Measurements from ENCODE around the gene UGT3A1.
"Not testable (repeated sequence)": the region's sequence is repeated elsewhere in the genome, so short reads cannot be mapped to it uniquely, and the experiment has no call there.

UGT3A1 gene

DNA sequence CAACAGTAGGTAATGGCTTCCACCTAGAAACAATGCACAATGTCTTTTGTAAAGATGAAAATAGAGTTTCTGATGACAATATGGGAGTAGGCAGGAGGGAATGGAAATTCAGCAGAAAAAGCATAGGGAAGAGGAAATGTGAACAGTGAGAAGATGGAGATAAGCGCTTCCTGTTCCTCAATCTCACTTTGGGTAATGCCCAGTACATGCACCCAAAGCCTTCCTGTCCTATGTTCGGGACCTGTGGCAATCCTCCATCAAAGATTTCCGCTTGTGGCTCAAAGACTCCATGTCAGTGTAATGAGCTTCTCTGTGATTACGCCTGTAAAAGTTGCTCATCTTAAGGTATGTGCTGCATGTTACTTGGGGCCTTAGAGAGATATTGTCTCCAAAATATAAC lies 2.7 kb downstream of the UGT3A1 start:
- no peak for DNase-seq (ENCODE audit: low spot score)

- no peak for DNase-seq (ENCODE audit: low spot score)
These were observed 3.4 kb downstream of the UGT3A1 start for GRCh38 chr5:35987776-35988175.

GRCh38 chr5:35979715-35980114 lies 11.5 kb downstream of the UGT3A1 start:
- no peak for DNase-seq (ENCODE audit: low spot score)

DNA sequence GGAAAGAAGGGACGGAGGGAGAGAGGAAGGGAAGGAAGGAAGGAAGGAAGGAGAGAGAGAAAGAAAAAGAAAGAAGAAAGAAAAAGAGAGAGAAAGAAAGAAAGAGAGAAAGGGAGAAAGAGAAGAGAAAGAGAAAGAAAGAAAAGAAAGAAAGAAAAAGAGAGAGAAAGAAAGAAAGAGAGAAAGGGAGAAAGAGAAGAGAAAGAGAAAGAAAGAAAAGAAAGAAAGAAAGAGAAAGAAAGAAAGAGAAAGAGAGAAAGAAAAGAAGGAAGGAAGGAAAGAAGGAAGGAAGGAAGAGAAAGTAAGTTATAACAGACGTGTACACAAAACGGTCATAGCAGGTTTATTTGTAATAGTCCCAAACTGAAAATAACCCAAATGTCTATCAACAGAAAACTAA lies 14.3 kb downstream of the UGT3A1 start:
- DNase-seq (ENCODE audit: low spot score), result not testable (repeated sequence)

GRCh38 chr5:35974570-35974969 lies 16.6 kb downstream of the UGT3A1 start:
- no peak for DNase-seq (ENCODE audit: low spot score)

DNA sequence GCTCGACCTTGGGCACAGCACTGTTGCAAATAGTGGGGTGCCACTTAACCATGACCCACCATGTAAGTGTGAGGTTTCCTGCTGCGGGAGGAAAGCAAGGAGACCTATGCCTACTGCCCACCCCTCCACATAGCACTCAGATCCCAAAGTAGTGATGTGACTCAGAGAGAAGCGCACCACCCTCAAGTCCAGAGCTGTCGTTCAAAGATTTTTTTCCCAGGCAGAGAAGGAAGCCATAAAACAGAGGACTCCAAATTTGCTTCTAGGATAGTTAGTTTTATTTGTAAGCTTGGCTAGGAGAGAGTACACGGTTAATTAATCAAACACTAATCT lies 19.3 kb downstream of the UGT3A1 start:
- no peak for DNase-seq (ENCODE audit: low spot score)

- DNase-seq (ENCODE audit: low spot score), result no peak
These were observed 19.9 kb downstream of the UGT3A1 start for GRCh38 chr5:35971186-35971877.

DNA sequence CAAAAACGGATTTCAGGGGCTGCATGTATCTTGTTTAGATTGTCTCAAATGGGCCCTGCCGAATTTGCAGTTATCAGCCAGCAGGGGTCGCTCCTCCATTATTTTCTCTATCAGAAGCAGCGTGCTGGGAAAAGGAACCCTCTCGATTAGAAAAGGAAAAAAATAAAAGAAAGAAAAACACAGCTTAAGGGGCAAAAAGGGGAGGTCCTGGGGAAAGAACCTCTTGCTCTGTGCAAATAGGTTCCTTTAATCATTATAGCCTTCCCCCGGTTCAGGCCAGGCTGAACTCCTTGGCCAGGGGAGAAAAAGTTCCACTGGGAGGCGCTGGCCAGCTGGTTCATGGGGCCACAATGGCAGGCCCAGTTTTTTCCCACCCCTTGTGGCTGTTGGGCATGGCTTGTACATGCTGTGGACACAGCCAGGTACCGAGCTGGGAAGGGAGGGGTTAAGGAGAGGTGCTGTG lies 27.8 kb downstream of the UGT3A1 start:
- no peak for DNase-seq (ENCODE audit: low spot score)

DNA sequence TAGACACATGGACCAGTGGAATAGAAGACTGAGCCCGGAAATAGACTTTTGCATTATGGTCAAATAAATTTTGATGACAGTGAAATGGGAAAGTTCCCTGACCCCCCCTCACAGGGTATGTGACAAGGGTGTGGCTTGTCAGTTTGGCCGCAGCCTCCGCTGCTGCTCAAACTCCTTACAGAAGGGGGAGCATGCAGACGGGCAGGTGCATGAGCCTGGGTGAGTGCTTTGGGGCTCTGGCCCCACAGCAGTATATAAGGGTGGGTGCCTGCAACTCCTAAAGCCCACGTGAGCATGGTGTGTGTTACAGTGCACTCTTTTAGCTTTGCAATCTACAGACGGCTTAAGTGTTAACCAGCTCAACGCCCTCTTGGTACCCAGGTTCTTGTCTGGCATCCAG lies 30.9 kb downstream of the UGT3A1 start:
- DNase-seq (ENCODE audit: low spot score), result no peak

DNA sequence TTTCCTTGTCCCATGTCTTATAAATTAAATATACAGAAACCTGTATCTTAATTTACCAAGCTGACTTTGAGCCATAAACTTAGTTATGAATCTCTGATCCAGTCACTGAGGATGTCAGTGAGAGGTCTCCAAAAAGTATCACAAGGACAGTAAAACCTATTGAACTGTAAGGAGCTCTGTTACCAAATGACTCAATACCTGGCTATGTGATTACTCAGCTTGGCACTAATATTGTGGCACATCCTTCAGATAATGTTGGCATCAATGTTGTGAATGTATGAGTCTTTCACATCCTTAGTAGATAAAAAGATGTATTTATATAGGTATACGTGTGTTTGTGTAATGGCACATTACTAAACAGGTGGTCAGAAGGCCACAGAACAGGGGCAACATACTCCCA lies 34.8 kb downstream of the UGT3A1 start:
- no peak for DNase-seq (ENCODE audit: low spot score)

DNA sequence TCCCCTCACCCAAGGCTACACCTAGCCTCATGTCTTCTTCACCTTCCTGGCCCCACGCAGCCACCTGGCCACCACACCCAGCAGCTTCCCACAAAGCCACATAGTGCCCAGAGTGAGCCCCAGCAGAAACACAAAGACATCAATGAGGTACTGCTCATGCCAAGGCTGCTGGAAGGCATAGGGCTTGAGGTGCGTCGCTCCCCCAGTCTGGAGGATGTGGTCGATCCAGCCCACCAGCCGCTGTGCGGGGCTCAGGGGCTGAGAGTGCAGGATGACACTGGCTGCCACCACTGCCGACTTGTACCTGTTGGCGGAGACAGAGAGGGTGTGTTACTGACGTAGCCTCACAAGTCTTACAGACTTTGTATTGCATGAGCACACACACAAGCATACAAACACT lies 37.0 kb downstream of the UGT3A1 start:
- DNase-seq (ENCODE audit: low spot score), result no peak

DNA sequence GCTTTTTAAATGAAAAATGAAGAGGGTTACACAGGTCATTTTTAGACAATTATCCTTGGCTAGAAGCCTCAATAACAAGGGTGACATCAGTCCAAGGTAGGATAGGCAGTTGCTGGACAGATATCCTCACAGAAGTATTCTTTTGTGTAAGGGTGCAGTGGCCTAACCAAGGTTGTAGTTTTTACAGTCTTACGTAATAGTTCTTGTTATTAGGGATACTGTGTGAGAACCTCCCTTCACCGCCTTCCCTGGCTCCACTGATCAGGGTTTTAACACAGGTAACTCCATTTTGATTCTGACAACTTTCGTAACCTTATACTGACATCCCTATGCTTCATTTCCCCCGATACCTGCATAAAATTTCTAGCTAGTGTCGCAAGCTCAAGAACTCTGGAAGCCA lies 44.1 kb downstream of the UGT3A1 start:
- DNase-seq (ENCODE audit: low spot score), result no peak

GRCh38 chr5:35939639-35940038 lies 51.6 kb downstream of the UGT3A1 start:
- DNase-seq (ENCODE audit: low spot score), result no peak

DNA sequence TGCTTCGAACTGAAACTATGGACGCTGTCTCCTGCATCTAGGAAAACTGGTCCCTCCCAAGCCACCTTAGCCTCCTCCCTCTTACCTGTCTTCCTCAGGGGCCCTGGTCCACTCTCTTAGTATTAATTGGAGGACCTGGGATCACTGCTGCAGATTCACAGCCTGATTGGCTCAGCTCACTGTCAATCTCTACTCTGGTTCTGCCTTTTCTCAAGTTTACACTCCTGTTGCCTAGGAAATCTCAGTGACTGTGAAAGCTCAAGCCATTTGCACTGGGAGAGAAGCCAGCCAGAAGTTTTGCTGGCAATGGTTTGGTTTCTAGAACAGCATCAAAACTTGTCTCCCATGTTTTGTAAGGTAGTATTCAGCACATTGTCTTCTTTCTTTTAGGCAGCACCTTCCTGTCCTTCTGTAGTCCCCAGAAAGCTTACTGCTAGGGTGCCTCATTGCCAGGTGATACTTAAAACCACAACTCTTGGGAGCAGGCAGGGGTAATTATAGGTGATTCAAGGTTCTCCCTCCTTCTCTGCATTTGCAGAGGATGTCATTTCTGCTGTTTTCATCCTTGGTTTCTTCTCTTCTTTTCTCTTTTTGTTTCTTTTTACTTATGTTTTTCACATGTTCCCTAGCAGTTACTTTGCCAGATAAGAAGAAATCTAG lies 52.5 kb downstream of the UGT3A1 start, which contains the start of gene CAPSL:
TSS of gene CAPSL (minus strand) at position 55 of the 660 bp plus-strand sequence. CDS start 17,502 bp downstream, outside the sequence.
- DNase-seq (ENCODE audit: low spot score), result no peak

- peak; percentile 61 for DNase-seq (ENCODE audit: low spot score)
These were observed 64.7 kb downstream of the UGT3A1 start for GRCh38 chr5:35926389-35927051.

DNA sequence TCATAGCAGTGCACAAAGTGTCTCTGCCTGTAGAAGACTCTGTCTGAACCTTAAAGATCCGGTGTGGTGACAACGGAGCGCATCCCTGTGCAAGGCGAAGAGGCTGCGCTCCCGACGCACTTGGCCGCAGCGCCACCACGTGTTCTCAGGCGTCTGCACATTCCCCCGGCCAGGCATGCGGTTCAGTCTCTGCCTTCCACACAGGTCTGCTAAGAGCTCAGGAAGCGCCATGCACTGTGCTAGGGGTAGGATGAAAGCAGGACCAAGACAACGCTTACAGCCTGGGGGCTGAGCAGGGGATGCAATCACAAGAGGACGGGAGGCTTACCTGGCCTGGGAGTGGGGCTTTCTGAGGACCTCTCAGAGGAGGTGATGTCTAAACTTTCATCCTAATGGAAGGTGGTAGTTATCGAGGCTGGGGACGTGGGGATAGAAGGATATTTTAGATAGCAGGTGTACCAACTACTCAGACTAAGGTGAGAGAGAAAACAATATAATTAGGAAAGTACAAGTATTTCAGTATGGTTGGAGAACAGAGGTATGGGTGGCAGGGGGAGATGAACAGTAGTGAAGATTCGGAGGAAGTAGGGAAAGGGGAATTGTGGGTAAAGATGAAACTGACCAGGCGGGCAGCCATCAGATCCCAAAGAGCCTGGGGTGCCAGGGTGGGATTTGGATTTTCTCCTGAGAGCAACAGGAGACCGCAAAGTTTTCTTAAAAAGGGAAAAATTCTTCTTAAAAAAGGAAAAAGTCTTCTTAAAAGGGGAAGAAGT lies 66.1 kb downstream of the UGT3A1 start:
- DNase-seq (ENCODE audit: low spot score), result peak; percentile 76

GRCh38 chr5:35924122-35924949 lies 66.9 kb downstream of the UGT3A1 start:
- DNase-seq (ENCODE audit: low spot score), result no peak

GRCh38 chr5:35922468-35922867 lies 68.7 kb downstream of the UGT3A1 start:
- DNase-seq (ENCODE audit: low spot score), result no peak

- no peak for DNase-seq (ENCODE audit: low spot score)
These were observed 69.3 kb downstream of the UGT3A1 start for GRCh38 chr5:35921930-35922329.

- DNase-seq (ENCODE audit: low spot score), result peak; percentile 71
These were observed 70.3 kb downstream of the UGT3A1 start for GRCh38 chr5:35920890-35921289.

DNA sequence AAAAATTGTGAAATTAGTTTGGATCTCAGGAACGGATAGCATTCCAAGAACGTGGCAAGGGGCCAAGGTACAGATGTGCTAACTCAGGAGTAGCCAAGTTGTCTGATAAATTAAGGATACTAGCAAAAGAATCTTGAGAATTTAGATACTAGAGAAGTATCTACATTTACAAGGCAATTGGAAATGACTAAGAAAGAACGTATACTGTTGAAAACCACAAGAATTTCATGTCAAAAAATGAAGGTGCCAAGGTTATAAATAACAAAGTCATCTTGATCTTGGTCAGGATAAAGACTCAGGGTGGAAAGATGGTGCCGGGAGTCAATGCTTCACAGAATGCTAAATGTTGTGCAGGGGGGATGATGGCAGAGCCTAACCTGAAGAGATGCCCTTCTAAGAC lies 72.0 kb downstream of the UGT3A1 start:
- no peak for DNase-seq (ENCODE audit: low spot score)

- no peak for DNase-seq (ENCODE audit: low spot score)
These were observed 82.4 kb downstream of the UGT3A1 start for GRCh38 chr5:35908814-35909213.
